HG03039 (cell line): ENCODE results near the gene NAAA.
A peak's percentile ranks its signal among the peaks of the same experiment; 100 is the strongest.
"Not testable (repeated sequence)": the region's sequence is repeated elsewhere in the genome, so short reads cannot be mapped to it uniquely, and the experiment has no call there.

Source experiments
- ATAC-seq: cut with Tn5 transposase; IDR thresholded peaks from one replicate; pipeline ENCODE4 v1.9.1; 2021; ENCODE audit warnings: mild to moderate bottlenecking, moderate library complexity; ENCODE audit not compliant: unreplicated experiment

NAAA gene

GRCh38 chr4:75940692-75941253 is at the start of gene NAAA:
Gene NAAA (minus strand): TSS chr4:75941013. CDS start chr4:75940949, 64 bp downstream.
- peak; percentile 89 for ATAC-seq

- ATAC-seq: no peak
Observed at GRCh38 chr4:75989846-75990528, 49.2 kb upstream of the NAAA start.

- ATAC-seq: no peak
Observed at GRCh38 chr4:75985116-75985515, 44.3 kb upstream of the NAAA start.

GRCh38 chr4:75980576-75980975 is 39.8 kb upstream of the NAAA start:
- no peak for ATAC-seq

GRCh38 chr4:75976177-75976576 is 35.4 kb upstream of the NAAA start:
- ATAC-seq: no peak

- no peak for ATAC-seq
Observed at GRCh38 chr4:75973766-75974165, 33.0 kb upstream of the NAAA start.

GRCh38 chr4:75968084-75968483 is 27.3 kb upstream of the NAAA start:
- ATAC-seq: no peak

GRCh38 chr4:75963558-75963957 is 22.7 kb upstream of the NAAA start:
- ATAC-seq: no peak

GRCh38 chr4:75962072-75962471 is 21.3 kb upstream of the NAAA start:
- not testable (repeated sequence) for ATAC-seq

GRCh38 chr4:75958546-75958945 is 17.7 kb upstream of the NAAA start:
- not testable (repeated sequence) for ATAC-seq

GRCh38 chr4:75954811-75955210 is 14.0 kb upstream of the NAAA start:
- ATAC-seq: not testable (repeated sequence)

- ATAC-seq: no peak
Observed at GRCh38 chr4:75953509-75953908, 12.7 kb upstream of the NAAA start.

GRCh38 chr4:75950213-75950815 is 9.5 kb upstream of the NAAA start:
- no peak for ATAC-seq

GRCh38 chr4:75948822-75949444 is 8.1 kb upstream of the NAAA start:
- ATAC-seq: peak; percentile 49

GRCh38 chr4:75939890-75940691 is 722 bp downstream of the NAAA start:
- ATAC-seq: peak; percentile 37

GRCh38 chr4:75935628-75936027 is 5.2 kb downstream of the NAAA start:
- no peak for ATAC-seq

GRCh38 chr4:75930152-75930551 is 10.7 kb downstream of the NAAA start:
- no peak for ATAC-seq

GRCh38 chr4:75924916-75925315 is 15.9 kb downstream of the NAAA start:
- not testable (repeated sequence) for ATAC-seq

- ATAC-seq: no peak
Observed at GRCh38 chr4:75924309-75924827, 16.4 kb downstream of the NAAA start.

GRCh38 chr4:75922588-75922987 is 18.2 kb downstream of the NAAA start:
- no peak for ATAC-seq

- no peak for ATAC-seq
Observed at GRCh38 chr4:75921910-75922309, 18.9 kb downstream of the NAAA start.
